ENCODE data around the gene LAMC1.

Gene LAMC1

DNA sequence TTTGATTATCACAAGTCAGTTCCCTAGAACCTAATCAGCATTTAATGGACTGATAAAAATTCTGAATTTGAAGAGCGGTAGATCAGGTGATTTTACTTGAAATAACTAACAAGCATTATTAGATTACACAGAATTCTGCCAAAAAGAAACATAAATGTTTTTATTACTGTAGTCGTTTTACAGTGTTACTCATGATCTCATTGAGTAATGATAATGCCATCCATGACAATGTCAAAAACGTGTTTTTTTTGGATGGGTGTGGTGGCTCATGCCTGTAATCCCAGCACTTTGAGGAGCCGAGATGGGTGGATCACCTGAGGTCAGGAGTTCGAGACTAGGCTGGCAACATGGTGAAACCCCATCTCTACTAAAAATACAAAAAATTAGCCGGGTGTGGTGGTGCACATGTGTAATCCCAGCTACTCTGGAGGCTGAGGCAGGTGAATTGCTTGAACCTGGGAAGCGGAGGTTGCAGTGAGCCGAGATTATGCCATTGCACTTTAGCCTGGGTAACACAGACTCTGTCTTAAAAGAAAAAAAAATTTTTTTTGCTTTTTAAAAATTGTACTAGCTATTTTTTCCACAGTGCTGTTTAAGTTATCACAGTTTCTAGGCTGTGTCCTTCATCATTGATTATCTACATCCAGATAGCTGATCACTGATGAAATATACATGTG lies 56.6 kb downstream of the LAMC1 start:
- TF ChIP-seq, protein P1, sequence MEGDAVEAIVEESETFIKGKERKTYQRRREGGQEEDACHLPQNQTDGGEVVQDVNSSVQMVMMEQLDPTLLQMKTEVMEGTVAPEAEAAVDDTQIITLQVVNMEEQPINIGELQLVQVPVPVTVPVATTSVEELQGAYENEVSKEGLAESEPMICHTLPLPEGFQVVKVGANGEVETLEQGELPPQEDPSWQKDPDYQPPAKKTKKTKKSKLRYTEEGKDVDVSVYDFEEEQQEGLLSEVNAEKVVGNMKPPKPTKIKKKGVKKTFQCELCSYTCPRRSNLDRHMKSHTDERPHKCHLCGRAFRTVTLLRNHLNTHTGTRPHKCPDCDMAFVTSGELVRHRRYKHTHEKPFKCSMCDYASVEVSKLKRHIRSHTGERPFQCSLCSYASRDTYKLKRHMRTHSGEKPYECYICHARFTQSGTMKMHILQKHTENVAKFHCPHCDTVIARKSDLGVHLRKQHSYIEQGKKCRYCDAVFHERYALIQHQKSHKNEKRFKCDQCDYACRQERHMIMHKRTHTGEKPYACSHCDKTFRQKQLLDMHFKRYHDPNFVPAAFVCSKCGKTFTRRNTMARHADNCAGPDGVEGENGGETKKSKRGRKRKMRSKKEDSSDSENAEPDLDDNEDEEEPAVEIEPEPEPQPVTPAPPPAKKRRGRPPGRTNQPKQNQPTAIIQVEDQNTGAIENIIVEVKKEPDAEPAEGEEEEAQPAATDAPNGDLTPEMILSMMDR (IDR thresholded peaks at IDR 0.05): no peak
- H3K4me3 ChIP-seq: no peak overlapping the region
- DNase-seq (ENCODE audit: low spot score): no peak
- peak overlapping the region; percentile 37 to 63 for H3K27ac ChIP-seq

GRCh38 chr1:183080406-183080805 lies 57.2 kb downstream of the LAMC1 start:
- no peak overlapping the region for H3K27ac ChIP-seq
- H3K4me3 ChIP-seq: no peak overlapping the region
- TF ChIP-seq, protein P1 (IDR thresholded peaks at IDR 0.05): no peak
- DNase-seq (ENCODE audit: low spot score): no peak

DNA sequence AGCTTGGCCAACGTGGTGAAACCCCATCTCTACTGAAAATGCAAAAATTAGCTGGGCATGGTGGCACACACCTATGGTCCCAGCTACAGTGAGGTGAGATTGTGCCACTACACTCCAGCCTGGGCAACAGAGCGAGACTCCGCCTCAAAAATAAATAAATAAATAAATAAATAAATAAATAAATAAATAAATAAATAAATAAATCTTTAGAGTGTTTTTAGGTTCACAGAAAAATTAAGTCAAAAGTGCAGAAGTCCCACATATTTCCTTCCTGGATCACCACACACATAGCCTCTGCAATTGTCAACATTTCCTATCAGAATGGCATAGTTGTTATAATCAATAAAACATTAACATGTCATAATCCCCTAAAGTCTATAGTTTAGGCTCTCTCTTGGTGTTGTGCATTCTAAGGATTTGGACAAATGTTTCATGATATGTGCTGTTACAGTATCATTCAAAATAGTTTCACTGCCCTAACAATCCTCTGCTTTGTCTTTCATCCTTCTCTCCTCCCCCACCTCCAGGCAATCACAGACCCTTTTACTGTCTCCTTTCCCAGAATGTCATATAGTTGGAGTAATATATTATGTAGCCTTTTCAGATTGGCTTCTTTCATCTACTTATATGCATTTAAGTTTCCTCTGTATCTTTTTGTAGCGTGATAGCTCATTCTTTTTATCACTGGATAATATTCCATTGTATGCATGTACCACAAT lies 58.3 kb downstream of the LAMC1 start:
- no peak overlapping the region for H3K4me3 ChIP-seq
- TF ChIP-seq, protein P1 (IDR thresholded peaks at IDR 0.05): no peak
- no peak for DNase-seq (ENCODE audit: low spot score)
- no peak overlapping the region for H3K27ac ChIP-seq

DNA sequence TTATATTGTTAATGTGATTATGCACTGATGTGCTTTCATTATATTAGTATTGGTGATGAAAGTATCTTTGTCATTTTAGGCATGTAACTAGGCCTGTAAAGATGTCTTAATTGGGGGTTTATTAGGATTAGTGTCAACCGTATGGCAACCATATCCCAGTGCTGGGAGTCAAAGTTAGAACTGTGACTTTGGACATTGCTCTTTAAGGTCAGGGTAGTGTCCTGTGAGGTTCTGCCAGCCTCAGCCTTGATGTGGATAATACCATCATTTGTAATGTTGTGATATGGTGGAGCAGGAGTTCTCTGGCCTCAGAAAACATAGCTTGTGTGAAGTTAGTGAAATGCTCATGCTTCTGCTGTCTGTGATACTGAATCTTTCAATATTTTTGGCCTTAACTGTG lies 59.4 kb downstream of the LAMC1 start:
- Histone ChIP-seq H3K27ac (no peak overlapping the region), H3K4me3 (no peak overlapping the region)
- TF ChIP-seq, protein P1 (IDR thresholded peaks at IDR 0.05): no peak

DNA sequence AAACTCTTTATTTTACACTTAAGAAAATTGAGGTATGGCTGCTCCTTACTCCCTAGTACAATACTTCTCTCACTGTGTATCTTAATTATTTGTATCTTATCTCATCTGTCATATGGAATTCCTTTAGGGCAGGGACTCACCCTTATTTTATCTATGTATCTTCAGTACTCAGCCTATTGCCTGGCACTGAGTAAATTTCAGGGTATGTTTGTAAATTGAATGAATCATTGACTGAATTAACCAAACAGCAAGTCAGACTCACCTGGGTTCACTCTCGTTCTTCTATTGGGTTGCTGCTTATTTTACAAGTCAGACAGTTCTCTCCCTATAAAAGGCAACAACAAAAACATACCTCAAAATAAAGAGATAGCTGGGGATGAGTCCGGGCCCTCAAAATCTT lies 63.8 kb downstream of the LAMC1 start:
- H3K27ac ChIP-seq: no peak overlapping the region
- no peak for DNase-seq (ENCODE audit: low spot score)
- TF ChIP-seq, protein P1 (IDR thresholded peaks at IDR 0.05): no peak
- no peak overlapping the region for H3K4me3 ChIP-seq

More for the DNA sequence above, 59.4 kb downstream of the LAMC1 start:
- DNase-seq (ENCODE audit: low spot score): no peak

DNA sequence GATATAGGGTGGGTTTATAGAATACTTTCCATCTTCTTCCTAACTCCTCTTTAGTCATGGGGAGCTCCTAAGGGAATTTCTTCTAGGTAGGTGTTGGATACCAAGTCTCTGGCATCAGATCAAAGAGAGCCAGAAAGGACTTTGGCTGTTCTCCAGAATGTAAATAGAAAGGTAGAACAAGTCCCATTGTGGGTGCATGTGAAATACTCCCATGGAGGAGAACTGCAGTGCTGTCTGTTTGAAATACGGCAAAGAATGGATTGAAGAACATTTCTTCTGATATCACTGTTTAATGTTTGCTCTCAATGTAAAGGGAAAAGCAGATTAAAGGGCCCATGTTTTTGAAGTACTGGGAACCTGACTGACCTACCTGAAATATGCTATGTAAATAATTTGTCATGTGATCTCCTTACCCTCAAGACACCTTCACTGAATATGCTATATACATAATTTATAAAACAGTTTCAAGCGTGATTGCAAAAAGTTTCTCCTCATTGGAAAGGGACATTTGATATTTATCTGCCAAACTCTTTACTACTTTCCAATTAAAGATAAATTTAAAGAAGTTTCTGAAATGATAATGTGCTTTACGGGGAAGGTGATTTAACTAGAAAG lies 65.9 kb downstream of the LAMC1 start:
- DNase-seq (ENCODE audit: low spot score): no peak
- no peak overlapping the region for H3K4me3 ChIP-seq
- TF ChIP-seq, protein P1 (IDR thresholded peaks at IDR 0.05): no peak
- H3K27ac ChIP-seq: no peak overlapping the region

Data from coronary artery (tissue), 2 donors.